ENCODE data around the gene R3HDM4. TPM values are rescaled to one million over a fixed set of nuclear protein-coding genes. Genes with fewer than 3 reads are reported as not detected.

R3HDM4 gene
- total and polyA plus RNA-seq, 2 donors = 16.0 to 62.3 TPM

- no peak for DNase-seq (ENCODE audit: extremely low spot score)
- Histone ChIP-seq H3K36me3 (ENCODE audit: insufficient read depth) (no peaks in the 10 kb centered on the region), H3K27ac (ENCODE audit: low read depth) (no peak overlapping the region), H3K4me3 (ENCODE audit: low read depth, low read length) (peak overlapping the region; percentile 20), H3K4me1 (ENCODE audit: insufficient read depth) (peaks cover 2% of the 10 kb centered on the region)
- WGBS = 3% methylated on average over 68 of the region's 68 CpGs
Measured at GRCh38 chr19:919199-920050, 6.4 kb upstream of the R3HDM4 start.

- 2% methylated on average over 58 of the region's 58 CpGs for WGBS
- H3K4me3 ChIP-seq (ENCODE audit: low read depth, low read length) = peak overlapping the region; percentile 5
- H3K36me3 ChIP-seq (ENCODE audit: insufficient read depth) = no peaks in the 10 kb centered on the region
- no peak for DNase-seq (ENCODE audit: extremely low spot score)
- no peak overlapping the region for H3K27ac ChIP-seq (ENCODE audit: low read depth)
- H3K4me1 ChIP-seq (ENCODE audit: insufficient read depth) = peaks cover 2% of the 10 kb centered on the region
Measured at GRCh38 chr19:918481-919198, 5.6 kb upstream of the R3HDM4 start.

- WGBS = 3% methylated on average over 12 of the region's 12 CpGs
- Histone ChIP-seq H3K27ac (ENCODE audit: low read depth) (no peak overlapping the region), H3K36me3 (ENCODE audit: insufficient read depth) (no peaks in the 10 kb centered on the region), H3K4me3 (ENCODE audit: low read depth, low read length) (no peak overlapping the region), H3K4me1 (ENCODE audit: insufficient read depth) (peaks cover 2% of the 10 kb centered on the region)
- DNase-seq (ENCODE audit: extremely low spot score) = no peak
Measured at GRCh38 chr19:918152-918437, 5.1 kb upstream of the R3HDM4 start.

- WGBS = 1% methylated on average over 87 of the region's 87 CpGs
- Histone ChIP-seq H3K4me1 (ENCODE audit: insufficient read depth) (peaks cover 2% of the 10 kb centered on the region), H3K4me3 (ENCODE audit: low read depth, low read length) (peak within 1 kb of the TSS; percentile 34), H3K27ac (ENCODE audit: low read depth) (no peak within 1 kb of the TSS), H3K36me3 (ENCODE audit: insufficient read depth) (no peaks in the 10 kb centered on the region)
- no peak for DNase-seq (ENCODE audit: extremely low spot score)
Measured at GRCh38 chr19:917323-918151, 4.5 kb upstream of the R3HDM4 start, which contains the start of gene KISS1R. Gene KISS1R (plus strand): TSS chr19:917333. CDS start chr19:917503, 170 bp downstream.

GRCh38 chr19:916645-917322, 3.8 kb upstream of the R3HDM4 start:
- WGBS = 18% methylated on average over 35 of the region's 35 CpGs
- DNase-seq (ENCODE audit: extremely low spot score) = no peak
- Histone ChIP-seq H3K4me1 (ENCODE audit: insufficient read depth) (peaks cover 2% of the 10 kb centered on the region), H3K4me3 (ENCODE audit: low read depth, low read length) (peak overlapping the region; percentile 34), H3K27ac (ENCODE audit: low read depth) (no peak overlapping the region), H3K36me3 (ENCODE audit: insufficient read depth) (no peaks in the 10 kb centered on the region)

GRCh38 chr19:912181-913079, 589 bp downstream of the R3HDM4 start:
- Histone ChIP-seq H3K27ac (ENCODE audit: low read depth) (peak overlapping the region; percentile 92), H3K4me1 (ENCODE audit: insufficient read depth) (peaks cover 2% of the 10 kb centered on the region), H3K4me3 (ENCODE audit: low read depth, low read length) (peak overlapping the region; percentile 97), H3K36me3 (ENCODE audit: insufficient read depth) (no peaks in the 10 kb centered on the region)
- no peak for DNase-seq (ENCODE audit: extremely low spot score)
- 4% methylated on average over 68 of the region's 69 CpGs for WGBS

GRCh38 chr19:911197-912033, 1.6 kb downstream of the R3HDM4 start:
- no peak for DNase-seq (ENCODE audit: extremely low spot score)
- Histone ChIP-seq H3K36me3 (ENCODE audit: insufficient read depth) (no peaks in the 10 kb centered on the region), H3K4me3 (ENCODE audit: low read depth, low read length) (peak overlapping the region; percentile 97), H3K27ac (ENCODE audit: low read depth) (no peak overlapping the region), H3K4me1 (ENCODE audit: insufficient read depth) (no peaks in the 10 kb centered on the region)
- 77% methylated on average over 54 of the region's 54 CpGs for WGBS

GRCh38 chr19:907183-907853, 5.7 kb downstream of the R3HDM4 start:
- no peaks in the 10 kb centered on the region for H3K36me3 ChIP-seq (ENCODE audit: insufficient read depth)
- H3K4me1 ChIP-seq (ENCODE audit: insufficient read depth) = no peaks in the 10 kb centered on the region
- 80% methylated on average over 14 of the region's 14 CpGs for WGBS
- DNase-seq (ENCODE audit: extremely low spot score) = no peak
- H3K27ac ChIP-seq (ENCODE audit: low read depth) = no peak overlapping the region
- H3K4me3 ChIP-seq (ENCODE audit: low read depth, low read length) = no peak overlapping the region

- Histone ChIP-seq H3K27ac (ENCODE audit: low read depth) (no peak overlapping the region), H3K36me3 (ENCODE audit: insufficient read depth) (no peaks in the 10 kb centered on the region), H3K4me3 (ENCODE audit: low read depth, low read length) (no peak overlapping the region), H3K4me1 (ENCODE audit: insufficient read depth) (no peaks in the 10 kb centered on the region)
- DNase-seq (ENCODE audit: extremely low spot score) = no peak
- 94% methylated on average over 7 of the region's 7 CpGs for WGBS
Measured at GRCh38 chr19:906480-906879, 6.5 kb downstream of the R3HDM4 start.

GRCh38 chr19:904545-904944, 8.5 kb downstream of the R3HDM4 start:
- no peak overlapping the region for H3K27ac ChIP-seq (ENCODE audit: low read depth)
- 93% methylated on average over 8 of the region's 8 CpGs for WGBS

GRCh38 chr19:903266-903797, 9.7 kb downstream of the R3HDM4 start:
- DNase-seq (ENCODE audit: extremely low spot score) = no peak
- no peak overlapping the region for H3K4me3 ChIP-seq (ENCODE audit: low read depth, low read length)
- no peak overlapping the region for H3K27ac ChIP-seq (ENCODE audit: low read depth)
- H3K4me1 ChIP-seq (ENCODE audit: insufficient read depth) = no peaks in the 10 kb centered on the region
- WGBS = 45% methylated on average over 32 of the region's 32 CpGs
- H3K36me3 ChIP-seq (ENCODE audit: insufficient read depth) = peaks cover 3% of the 10 kb centered on the region

More at GRCh38 chr19:904545-904944, 8.5 kb downstream of the R3HDM4 start:
- no peak overlapping the region for H3K4me3 ChIP-seq (ENCODE audit: low read depth, low read length)
- DNase-seq (ENCODE audit: extremely low spot score) = no peak
- H3K36me3 ChIP-seq (ENCODE audit: insufficient read depth) = peaks cover 3% of the 10 kb centered on the region
- H3K4me1 ChIP-seq (ENCODE audit: insufficient read depth) = no peaks in the 10 kb centered on the region

Measured in urinary bladder (tissue), 4 donors.